Measurements from ENCODE around the gene EEA1.
A peak's percentile ranks its signal among the peaks of the same experiment; 100 is the strongest.

The EEA1 gene

DNA sequence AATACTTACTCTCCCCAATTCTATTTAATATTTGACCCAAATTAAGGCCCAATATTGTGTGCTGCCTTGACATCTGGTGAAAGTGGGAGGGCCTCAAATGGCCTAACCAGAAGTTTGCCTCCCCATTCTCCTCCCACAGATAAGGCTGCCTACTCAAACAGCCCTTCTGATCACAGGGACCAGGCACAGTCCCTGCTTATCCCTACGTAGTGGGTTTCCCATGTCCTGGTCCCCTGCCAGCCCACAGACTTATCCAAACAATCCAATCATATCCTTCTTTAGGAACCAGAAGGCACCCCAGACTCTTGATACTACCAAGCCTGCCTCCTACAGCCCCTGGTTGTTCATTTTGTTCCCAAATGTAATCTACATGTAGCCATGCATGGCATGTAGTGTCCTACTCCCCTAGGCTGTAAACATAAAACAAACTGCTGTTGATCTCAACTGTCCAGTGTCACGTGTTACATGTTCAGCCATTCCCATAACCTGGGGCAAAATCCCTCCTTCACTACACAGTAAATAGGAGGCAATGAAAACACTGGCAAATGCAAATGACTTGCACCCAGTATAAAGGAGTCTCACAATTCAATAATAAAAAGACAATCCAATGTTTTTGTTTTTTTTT lies 49.3 kb downstream of the EEA1 start:
- no peak for DNase-seq

DNA sequence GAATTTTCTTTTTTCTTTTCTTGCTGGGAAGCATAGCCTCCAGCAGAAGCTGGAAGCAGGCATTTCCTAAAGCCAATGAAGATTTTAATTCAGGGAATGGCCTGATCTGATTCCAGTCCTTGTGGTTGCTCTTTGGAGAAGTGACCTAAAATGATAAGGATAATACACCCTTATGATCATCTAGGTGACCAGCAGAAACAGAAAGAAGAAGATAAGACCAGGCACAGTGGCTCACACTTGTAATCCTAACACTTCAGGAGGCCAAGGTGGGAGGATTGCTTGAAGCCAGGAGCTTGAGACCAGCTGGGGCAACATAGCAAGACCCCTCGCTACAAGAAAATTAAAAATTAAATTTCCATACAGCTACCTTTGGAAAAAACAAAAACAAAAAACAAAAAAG lies 51.2 kb downstream of the EEA1 start:
- no peak for DNase-seq

DNA sequence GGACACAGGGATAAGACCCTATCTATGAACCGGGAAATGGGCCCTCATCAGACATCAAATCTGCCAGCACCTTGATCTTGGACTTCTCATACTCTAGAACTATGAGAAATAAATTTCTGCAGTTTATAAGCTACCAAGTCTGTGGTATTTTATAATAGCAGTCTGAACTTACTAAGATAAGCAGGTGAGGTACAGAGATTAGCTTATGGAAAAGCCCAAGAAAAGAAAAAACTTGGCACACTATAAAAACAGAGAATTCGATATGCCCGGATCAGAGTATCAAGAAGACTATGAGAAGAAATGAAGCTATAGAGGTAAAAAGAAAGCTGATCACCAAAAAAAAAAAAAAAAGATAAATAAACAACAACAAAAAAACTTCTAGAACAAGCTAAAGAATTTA lies 52.6 kb downstream of the EEA1 start:
- DNase-seq = no peak

DNA sequence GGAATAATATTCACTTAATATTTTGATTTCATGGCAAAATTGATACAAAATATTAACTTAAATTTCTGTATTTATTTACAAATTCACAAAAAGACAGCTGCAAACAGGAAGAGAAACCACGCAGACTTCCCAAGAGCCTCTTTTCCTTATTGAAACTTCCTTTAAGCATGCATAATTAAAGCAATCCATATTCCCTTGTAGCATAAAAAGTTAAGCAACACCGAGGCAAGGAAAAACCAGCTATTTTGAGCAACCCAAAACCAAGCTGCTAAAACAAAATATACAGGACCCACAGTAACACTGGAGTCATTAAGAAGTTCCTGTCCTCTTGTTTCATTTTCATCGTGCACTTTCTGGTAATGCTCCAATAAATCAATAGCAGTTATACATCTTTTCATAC lies 58.0 kb downstream of the EEA1 start:
- DNase-seq = peak; percentile 4

- peak; percentile 9 for DNase-seq
Measured at GRCh38 chr12:92866418-92866817, 62.7 kb downstream of the EEA1 start.

GRCh38 chr12:92863251-92863650 lies 65.8 kb downstream of the EEA1 start:
- no peak for DNase-seq

- DNase-seq = no peak
Measured at GRCh38 chr12:92861381-92861780, 67.7 kb downstream of the EEA1 start.

GRCh38 chr12:92860521-92860920 lies 68.6 kb downstream of the EEA1 start:
- no peak for DNase-seq

GRCh38 chr12:92859650-92860386 lies 69.3 kb downstream of the EEA1 start:
- DNase-seq = no peak

DNA sequence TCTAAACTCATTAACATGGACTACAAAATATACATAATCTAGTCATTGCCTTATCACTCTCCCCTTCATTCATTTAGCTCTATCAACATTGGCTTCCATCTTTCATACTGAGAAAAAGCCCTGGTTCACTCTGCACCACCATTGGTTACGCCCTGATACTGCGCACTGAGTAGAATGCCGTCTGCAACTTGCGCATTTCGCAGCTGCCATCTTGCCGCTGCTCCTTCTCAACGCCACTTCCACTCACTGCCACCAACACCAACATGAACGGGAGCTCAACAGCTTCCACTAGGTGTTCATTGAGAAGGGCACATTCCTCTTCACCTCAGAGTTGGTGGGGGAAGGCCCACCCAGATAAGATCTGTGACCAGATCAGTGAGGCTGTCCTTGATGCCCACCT lies 71.3 kb downstream of the EEA1 start:
- DNase-seq = no peak

DNA sequence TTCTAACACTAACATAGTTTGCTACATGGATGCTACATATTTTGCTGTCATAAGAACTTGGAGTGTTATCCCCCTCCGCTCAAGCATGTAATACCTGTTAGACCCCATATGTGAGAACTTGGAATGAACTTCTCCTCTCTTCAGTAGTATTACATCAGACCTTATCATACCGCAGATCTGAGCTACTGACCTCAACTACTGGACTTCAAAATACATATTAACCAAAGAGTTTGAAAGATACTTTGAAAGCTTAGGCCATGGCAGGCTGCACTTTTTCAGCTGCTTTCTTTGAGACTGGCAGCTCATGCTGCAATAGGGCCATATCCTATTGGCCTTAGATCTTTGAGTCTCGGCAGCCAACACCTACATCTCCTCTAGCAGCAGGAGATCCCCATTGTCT lies 74.8 kb downstream of the EEA1 start:
- DNase-seq = no peak

DNA sequence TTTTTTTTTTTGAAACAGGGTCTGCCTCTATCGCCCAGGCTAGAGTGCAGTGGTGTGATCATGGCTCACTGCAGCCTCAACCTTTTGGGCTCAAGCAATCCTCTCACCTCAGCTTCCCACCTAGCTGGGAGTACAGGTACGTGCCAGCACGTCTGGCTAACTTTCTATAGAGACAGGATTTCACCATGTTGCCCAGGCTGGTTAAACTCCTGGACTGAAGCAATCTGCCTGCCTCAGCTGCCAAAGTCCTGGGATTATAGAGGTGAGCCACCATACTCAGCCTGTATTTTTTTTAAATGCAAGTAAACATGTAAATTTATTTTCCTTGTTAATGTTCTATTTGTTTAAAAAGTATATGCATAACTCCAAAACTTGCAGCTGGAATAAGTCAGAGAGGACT lies 80.4 kb downstream of the EEA1 start:
- DNase-seq = no peak

DNA sequence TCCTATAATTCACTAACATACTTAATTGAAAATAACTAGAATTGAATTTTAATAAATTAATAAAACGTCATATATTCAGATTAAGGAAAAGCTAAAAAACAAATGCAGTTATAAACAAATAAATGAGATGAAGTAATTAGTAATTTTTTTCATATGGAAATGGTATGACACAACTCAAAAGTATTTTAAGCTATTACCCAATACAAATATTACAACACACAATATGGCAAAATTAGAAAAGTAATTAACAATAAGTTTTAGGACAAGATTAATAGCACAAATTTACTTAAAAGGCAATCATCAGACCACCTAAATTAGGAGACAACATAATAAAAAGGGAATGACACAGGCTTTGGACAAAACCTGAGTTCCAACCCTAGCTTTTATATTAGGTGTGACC lies 81.7 kb downstream of the EEA1 start:
- no peak for DNase-seq

DNA sequence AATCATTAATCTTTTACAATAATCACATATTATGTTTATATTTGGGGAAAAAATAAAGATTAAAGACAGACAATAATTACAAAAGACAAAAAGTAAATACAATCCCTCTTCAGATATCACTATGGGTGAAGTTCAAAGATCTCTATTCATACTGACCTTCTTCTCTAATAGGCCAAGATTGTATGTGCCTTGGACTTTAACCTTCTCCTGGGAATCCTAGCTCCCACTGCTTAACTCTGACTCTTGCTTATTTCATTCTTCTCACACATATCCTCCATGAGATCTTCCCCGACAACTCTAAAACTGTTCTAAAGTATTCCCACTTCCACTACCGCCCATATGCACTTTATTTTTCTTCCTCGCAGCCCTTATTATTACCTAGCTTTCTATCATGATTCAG lies 83.8 kb downstream of the EEA1 start:
- DNase-seq = no peak

DNA sequence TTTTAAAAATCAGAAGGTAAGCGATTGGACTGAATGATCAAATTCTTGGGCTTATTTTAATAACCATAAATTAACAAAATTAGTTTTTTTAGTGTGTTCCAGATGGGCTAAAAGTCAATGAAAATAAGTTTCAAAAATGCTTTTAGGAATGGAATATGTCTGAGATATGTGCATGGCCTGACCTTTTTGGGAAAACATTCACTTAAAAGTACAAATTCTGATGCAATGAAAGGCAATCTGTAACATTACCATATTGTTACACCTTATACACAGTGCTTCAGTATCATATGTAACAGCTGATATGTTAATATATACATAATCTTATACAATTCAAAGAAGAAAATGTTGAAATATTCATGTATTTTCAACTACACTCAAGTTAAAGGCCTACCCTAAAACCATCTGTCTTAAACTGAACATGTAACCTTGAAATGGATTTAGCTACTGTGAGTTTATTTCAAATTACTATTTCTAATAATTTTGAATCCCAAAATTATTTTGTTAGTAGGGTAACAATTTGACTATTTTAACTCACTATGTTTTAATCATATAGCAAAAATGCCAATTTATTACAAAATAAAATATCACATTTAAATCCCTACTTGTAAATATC lies 84.8 kb downstream of the EEA1 start:
- peak; percentile 75 for DNase-seq

DNA sequence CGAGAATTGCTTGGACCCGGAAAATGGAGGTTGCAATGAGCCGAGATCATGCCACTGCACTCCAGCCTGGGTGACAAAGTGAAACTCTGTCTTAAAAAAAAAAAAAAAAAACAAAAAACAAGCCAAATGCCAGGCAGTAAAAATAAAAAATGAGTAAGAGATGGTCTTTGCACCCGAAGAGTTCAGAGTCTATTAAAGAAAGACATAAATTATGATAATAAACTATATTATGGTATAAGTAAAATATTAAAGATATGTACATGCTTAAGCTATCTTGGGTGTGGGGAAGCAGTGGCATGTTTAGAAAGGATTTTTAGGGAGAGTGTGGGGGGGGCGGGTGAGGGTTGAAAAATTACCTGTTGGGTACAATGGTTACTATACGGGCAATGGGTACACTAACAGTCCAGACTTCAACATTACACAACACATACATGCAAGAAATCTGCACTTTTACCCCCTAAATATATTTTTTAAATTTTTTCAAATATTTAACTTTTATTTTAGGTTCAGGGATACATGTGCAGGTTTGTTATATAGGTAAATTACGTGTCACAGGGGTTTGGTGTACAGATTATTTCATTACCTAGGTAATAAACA lies 99.3 kb downstream of the EEA1 start:
- DNase-seq = no peak

DNA sequence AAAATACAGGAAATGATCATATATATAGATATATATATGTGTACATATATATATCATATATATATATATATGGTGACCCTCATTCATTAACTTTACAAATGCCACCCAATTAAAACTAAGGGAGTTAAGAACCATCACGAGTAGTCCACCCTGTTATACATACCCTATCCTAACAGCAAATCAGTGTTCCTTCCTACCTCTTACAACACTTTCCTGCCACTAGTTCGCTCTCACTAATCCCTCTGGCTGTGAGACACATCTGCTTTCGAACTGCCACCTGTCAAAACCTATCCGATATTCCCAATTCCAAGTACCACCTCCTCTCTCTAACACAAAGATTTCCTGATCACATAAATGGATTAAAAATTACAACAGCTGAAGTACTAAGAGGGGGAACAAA lies 100.5 kb downstream of the EEA1 start:
- no peak for DNase-seq

GRCh38 chr12:92827836-92828431 lies 101.2 kb downstream of the EEA1 start:
- DNase-seq = peak; percentile 45

DNA sequence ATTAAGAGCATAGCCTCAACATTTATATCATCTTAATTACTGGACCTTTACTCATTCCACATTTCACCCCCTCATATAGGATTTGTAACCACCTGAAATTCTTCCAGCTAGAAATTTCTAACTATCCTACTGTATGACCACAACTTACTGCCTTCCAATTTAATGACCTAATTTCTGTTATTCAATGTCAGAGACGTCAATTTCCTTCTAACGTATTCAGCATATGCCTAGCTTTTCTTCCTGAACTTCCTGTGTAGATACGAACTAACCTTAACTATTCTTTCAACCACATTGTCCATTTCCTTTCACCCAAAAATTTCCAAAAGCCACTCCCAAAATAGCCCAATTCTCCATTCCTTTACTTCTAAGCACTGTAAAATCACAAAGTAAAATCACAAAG lies 108.0 kb downstream of the EEA1 start:
- DNase-seq = no peak

- no peak for DNase-seq
Measured at GRCh38 chr12:92814584-92814983, 114.5 kb downstream of the EEA1 start.

DNA sequence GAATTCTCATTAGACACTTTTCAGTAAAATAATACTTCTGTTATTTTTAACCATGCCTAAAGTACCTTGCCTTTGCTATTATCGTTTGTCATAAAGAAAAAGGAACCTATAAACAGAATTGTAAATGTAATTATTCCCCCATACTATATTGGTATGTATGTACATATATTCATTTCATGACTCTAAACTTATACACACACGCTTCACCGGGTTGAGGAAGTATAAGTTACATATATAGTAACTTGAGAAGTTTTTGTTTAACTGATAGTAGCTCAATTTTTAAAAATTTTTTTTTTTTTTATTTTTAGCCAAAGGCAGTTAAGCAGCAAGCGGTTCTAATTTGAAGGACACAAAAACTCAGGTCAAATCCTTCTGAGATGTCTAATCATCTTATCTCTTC lies 118.7 kb downstream of the EEA1 start:
- DNase-seq = no peak

GRCh38 chr12:92803903-92804302 lies 125.2 kb downstream of the EEA1 start:
- DNase-seq = no peak

DNA sequence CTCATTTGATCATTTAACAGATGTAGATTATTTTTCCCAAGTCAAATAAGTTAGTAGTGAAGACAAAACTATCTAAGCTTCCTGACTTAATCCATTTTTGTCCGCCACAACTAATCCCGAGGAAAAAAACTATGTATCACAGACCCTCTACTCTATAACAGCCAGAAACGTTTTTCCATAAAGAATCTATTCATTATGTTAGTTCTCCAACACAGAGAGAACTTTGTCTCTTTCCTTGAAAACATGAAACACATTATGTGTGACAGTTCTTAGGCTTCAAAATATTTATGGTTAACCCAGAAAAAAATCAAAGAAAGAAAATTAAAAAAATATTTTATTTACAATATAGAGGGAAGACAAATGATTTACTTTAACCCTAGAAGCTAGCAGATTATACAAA lies 126.2 kb downstream of the EEA1 start:
- no peak for DNase-seq

DNA sequence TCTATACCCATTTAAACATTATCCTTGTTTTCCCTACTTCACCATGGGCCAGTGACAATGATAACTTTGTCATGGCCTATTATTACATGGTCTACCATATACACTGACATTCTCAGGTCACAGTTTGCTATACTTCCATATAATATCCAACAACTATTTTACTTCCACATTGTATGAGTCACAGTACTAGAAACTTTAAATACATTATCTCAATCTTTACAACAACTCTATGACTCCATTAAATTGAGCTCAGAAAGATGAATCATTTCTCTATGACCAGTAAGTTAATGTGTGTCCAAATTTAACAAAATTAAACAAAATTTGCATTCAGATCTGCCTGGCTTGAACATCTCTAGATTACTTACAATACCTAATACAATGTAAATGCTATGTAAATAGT lies 132.4 kb downstream of the EEA1 start:
- peak; percentile 28 for DNase-seq

All from fibroblast of upper back skin (primary cell).